Stomach (tissue), 9 donors: Measurements from ENCODE around the gene KCNIP4. TPM values are rescaled to one million over a fixed set of nuclear protein-coding genes. Genes with fewer than 3 reads are reported as not detected.

Experiments used
- DNase-seq, 2 donors: peaks; one replicate each; pipeline versions ENCODE4 v3.0.0 to v3.0.0-alpha.2; 2013 to 2019
- H3K27ac ChIP-seq, 5 donors: fragments of 200-600 bp in 4 of 5; sonication (generic) in 4 of 5; one replicate each; pipeline ENCODE4 v1.5.1; 2013 to 2019; ENCODE audit warnings: mild to moderate bottlenecking in 1 of 5, moderate library complexity in 1 of 5
- H3K27me3 ChIP-seq, 3 donors: fragments of 200-600 bp; sonication (generic); one replicate each; pipeline ENCODE4 v1.5.1; 2017 to 2019; ENCODE audit warnings: mixed run types in 1 of 3
- H3K36me3 ChIP-seq, 4 donors: fragments of 200-600 bp; sonication (generic); 1 replicate in 3 of 4; 2 replicates in 1 of 4; pipeline ENCODE4 v1.5.1; 2016 to 2019
- H3K4me1 ChIP-seq, 4 donors: fragments of 200-600 bp; sonication (generic); one replicate each; pipeline ENCODE4 v1.5.1; 2016 to 2019
- H3K4me3 ChIP-seq, 4 donors: fragments of 200-600 bp; sonication (generic) in 3 of 4; one replicate each; pipeline ENCODE4 v1.5.1; 2016 to 2019; ENCODE audit warnings: mild to moderate bottlenecking in 1 of 4
- H3K9me3 ChIP-seq, 4 donors: fragments of 200-600 bp; sonication (generic); one replicate each; pipeline ENCODE4 v1.5.1; 2016 to 2019
- CTCF ChIP-seq, 7 experiments: fragments of 450-650 bp in 4 of 7; fragments of 200-600 bp in 3 of 7; sonication (generic) in 3 of 7; IDR thresholded peaks; one replicate each; pipeline ENCODE4 v1.5.1; 2016 to 2019; ENCODE audit warnings: antibody characterized with exemption in 7 of 7, control low read depth in 2 of 7, mild to moderate bottlenecking in 1 of 7
- EP300 ChIP-seq: sonication (generic); formaldehyde crosslinking; IDR thresholded peaks from one replicate; pipeline ENCODE4 v1.6.1; 2017; ENCODE audit warnings: antibody characterized with exemption
- POLR2A ChIP-seq, 4 donors: fragments of 450-650 bp; IDR thresholded peaks; one replicate each; pipeline ENCODE4 v1.6.1; 2016; ENCODE audit warnings: antibody characterized with exemption in 4 of 4, control low read depth in 2 of 4, mild to moderate bottlenecking in 1 of 4, moderate library complexity in 1 of 4
- POLR2AphosphoS5 ChIP-seq, 3 donors: sonication (generic); formaldehyde crosslinking; IDR thresholded peaks; one replicate each; pipeline ENCODE4 v1.6.1; 2016; ENCODE audit warnings: antibody characterized with exemption in 3 of 3
- WGBS, 5 donors: extraction: QIAGEN DNeasy Blood & Tissue Kit in 3 of 5; methylation state at CpG; one replicate each; pipeline versions ENCODE4 v1.1.5 to v1.1.7; 2013 to 2018; 5-methylcytosine and 5-hydroxymethylcytosine counted together
- intact Hi-C: fragments of 100-400 bp; cut with DNase I; formaldehyde crosslinking; loops from one replicate; pipeline ENCODE4 v1.15.1; 2023; ENCODE audit warnings: low total_unique reads
- polyA plus RNA-seq, 3 donors: library from polyadenylated mRNA; stranded (reverse); fragments of 200-250 nt; gene quantifications; one replicate each; pipeline ENCODE4 v1.2.3, GENCODE V29; 2013
- total RNA-seq, 5 donors: library from RNA; depleted of rRNA; stranded (reverse); fragments of >200 nt; gene quantifications; one replicate each; pipeline versions ENCODE4 v1.1.0 to v1.2.3, GENCODE V29; 2014 to 2016
- donor health status: healthy with polysubstance abuse.
- donor health status: Bipolar disorder and iron deficiency.
- donor health status: healthy.

The KCNIP4 gene
- total and polyA plus RNA-seq, 8 donors = 0.23 to 1.8 (median 1.3) TPM; not detected in 4

GRCh38 chr4:21032089-21032645 lies 916.4 kb downstream of the KCNIP4 start:
- H3K27ac ChIP-seq = no peak overlapping the region
- TF ChIP-seq POLR2A (IDR thresholded peaks at IDR 0.05) (no peak), CTCF (IDR thresholded peaks at IDR 0.05) (no peak), POLR2AphosphoS5 (IDR thresholded peaks at IDR 0.05) (no peak), EP300 (no peak)
- intact Hi-C loops = no loop called here
- H3K4me1 ChIP-seq = no peaks in the 10 kb centered on the region
- no peaks in the 10 kb centered on the region for H3K27me3 ChIP-seq
- H3K9me3 ChIP-seq = no peaks in the 10 kb centered on the region
- H3K36me3 ChIP-seq = no peaks in the 10 kb centered on the region
- WGBS, 5 donors = 65 to 98% (median 84%) methylated on average over 3 of the region's 3 CpGs
- no peak overlapping the region for H3K4me3 ChIP-seq
- peak in 1 of 2 donors; percentile 1 for DNase-seq

- Histone ChIP-seq H3K4me1 (no peaks in the 10 kb centered on the region), H3K36me3 (no peaks in the 10 kb centered on the region), H3K27me3 (no peaks in the 10 kb centered on the region), H3K9me3 (peaks cover 0 to 4% (median 2%) of the 10 kb centered on the region in 4 donors), H3K27ac (no peak overlapping the region), H3K4me3 (no peak overlapping the region)
- DNase-seq = no peak
- TF ChIP-seq CTCF (IDR thresholded peaks at IDR 0.05) = no peak
- TF ChIP-seq POLR2A (IDR thresholded peaks at IDR 0.05) = no peak
- TF ChIP-seq POLR2AphosphoS5 (IDR thresholded peaks at IDR 0.05) = no peak
- TF ChIP-seq EP300 = no peak
- intact Hi-C loops = no loop called here
- 74 to 92% (median 83%) methylated on average over 2 of the region's 2 CpGs for whole genome bisulfite sequencing, 5 donors
Measured at GRCh38 chr4:21018817-21019216, 929.8 kb downstream of the KCNIP4 start.

GRCh38 chr4:21013501-21013900 lies 935.1 kb downstream of the KCNIP4 start:
- Histone ChIP-seq H3K27ac (no peak overlapping the region), H3K27me3 (no peaks in the 10 kb centered on the region), H3K4me3 (no peak overlapping the region), H3K4me1 (no peaks in the 10 kb centered on the region), H3K9me3 (peaks cover 0 to 4% (median 0%) of the 10 kb centered on the region in 4 donors), H3K36me3 (no peaks in the 10 kb centered on the region)
- TF ChIP-seq POLR2AphosphoS5 (IDR thresholded peaks at IDR 0.05) = no peak
- no peak for TF ChIP-seq CTCF (IDR thresholded peaks at IDR 0.05)
- no peak for TF ChIP-seq EP300
- no peak for TF ChIP-seq POLR2A (IDR thresholded peaks at IDR 0.05)
- DNase-seq = no peak
- 83 to 95% (median 92%) methylated on average over 1 of the region's 1 CpG for WGBS, 5 donors
- intact Hi-C loops = no loop called here

- 63 to 74% (median 73%) methylated on average over 3 of the region's 3 CpGs for WGBS, 5 donors
- H3K27ac ChIP-seq = no peak overlapping the region
- intact Hi-C loops = no loop called here
- H3K9me3 ChIP-seq = peaks cover 0 to 4% (median 0%) of the 10 kb centered on the region in 4 donors
- no peak for DNase-seq
- H3K36me3 ChIP-seq = no peaks in the 10 kb centered on the region
- no peak overlapping the region for H3K4me3 ChIP-seq
- TF ChIP-seq CTCF (IDR thresholded peaks at IDR 0.05) (no peak), POLR2A (IDR thresholded peaks at IDR 0.05) (no peak), EP300 (no peak), POLR2AphosphoS5 (IDR thresholded peaks at IDR 0.05) (no peak)
- H3K4me1 ChIP-seq = no peaks in the 10 kb centered on the region
- no peaks in the 10 kb centered on the region for H3K27me3 ChIP-seq
Measured at GRCh38 chr4:21012851-21013331, 935.7 kb downstream of the KCNIP4 start.
